CD4-positive, alpha-beta T cell treated with Interleukin-6 for 4 hours (primary cell): ENCODE results near the gene ICAM5.
"Not testable (repeated sequence)": the region's sequence is repeated elsewhere in the genome, so short reads cannot be mapped to it uniquely, and the experiment has no call there.

Source experiments
- DNase-seq: peaks from one replicate; pipeline ENCODE4 v3.0.0-alpha.2; 2020; ENCODE audit warnings: mixed read lengths

The ICAM5 gene

DNA sequence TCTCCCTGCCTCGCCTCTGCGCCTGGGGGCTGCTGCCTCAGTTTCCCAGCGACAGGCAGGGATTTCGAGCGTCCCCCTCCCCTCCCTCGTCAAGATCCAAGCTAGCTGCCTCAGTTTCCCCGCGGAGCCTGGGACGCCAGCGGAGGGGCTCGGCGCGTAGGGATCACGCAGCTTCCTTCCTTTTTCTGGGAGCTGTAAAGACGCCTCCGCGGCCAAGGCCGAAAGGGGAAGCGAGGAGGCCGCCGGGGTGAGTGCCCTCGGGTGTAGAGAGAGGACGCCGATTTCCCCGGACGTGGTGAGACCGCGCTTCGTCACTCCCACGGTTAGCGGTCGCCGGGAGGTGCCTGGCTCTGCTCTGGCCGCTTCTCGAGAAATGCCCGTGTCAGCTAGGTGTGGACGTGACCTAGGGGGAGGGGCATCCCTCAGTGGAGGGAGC, 19.6 kb upstream of the ICAM5 start:
- peak; percentile 68 for DNase-seq

DNA sequence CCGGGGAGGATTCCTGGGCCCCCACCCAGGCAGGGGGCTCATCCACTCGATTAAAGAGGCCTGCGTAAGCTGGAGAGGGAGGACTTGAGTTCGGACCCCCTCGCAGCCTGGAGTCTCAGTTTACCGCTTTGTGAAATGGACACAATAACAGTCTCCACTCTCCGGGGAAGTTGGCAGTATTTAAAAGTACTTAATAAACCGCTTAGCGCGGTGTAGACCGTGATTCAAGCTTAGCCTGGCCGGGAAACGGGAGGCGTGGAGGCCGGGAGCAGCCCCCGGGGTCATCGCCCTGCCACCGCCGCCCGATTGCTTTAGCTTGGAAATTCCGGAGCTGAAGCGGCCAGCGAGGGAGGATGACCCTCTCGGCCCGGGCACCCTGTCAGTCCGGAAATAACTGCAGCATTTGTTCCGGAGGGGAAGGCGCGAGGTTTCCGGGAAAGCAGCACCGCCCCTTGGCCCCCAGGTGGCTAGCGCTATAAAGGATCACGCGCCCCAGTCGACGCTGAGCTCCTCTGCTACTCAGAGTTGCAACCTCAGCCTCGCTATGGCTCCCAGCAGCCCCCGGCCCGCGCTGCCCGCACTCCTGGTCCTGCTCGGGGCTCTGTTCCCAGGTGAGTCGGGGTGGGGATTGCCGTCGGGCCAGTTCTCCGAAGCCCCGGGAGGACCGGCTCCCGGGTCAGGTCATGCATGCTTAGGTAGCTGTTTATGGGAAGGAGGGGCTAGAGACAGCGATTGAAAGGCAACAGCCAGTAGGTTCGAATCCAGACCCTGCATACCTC, 18.9 kb upstream of the ICAM5 start, which contains the start of gene ICAM1:
TSS of gene ICAM1 (plus strand) at position 505 of the 779 bp plus-strand sequence. CDS start at position 545, 40 bp downstream.
- peak; percentile 78 for DNase-seq

DNA sequence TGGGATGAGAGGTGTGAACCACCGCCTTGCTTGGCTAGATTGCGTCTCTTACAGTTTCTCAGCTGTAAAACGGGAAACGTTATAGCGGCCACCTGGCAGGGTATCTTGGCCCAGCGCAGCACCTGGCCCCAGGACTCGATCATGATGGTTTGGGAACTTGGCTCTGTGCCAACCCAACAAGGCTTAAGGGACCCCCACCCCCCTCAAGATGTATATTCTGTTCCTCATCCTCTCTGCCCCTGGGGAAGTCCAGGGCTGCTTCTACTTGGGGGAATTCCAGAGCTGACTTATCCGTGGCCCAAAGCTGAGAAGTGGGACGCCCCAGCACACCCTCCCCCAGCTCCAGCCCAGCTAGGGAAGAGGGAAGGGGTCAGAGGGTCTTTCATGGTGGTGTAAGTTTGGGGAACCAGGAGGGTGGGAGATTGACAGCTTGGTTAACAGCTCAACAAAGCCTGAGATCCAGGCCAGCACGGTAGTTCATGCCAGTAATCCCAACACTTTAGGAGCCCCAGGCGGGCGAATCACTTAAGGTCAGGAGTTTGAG, 18.1 kb upstream of the ICAM5 start:
- peak; percentile 26 for DNase-seq

DNA sequence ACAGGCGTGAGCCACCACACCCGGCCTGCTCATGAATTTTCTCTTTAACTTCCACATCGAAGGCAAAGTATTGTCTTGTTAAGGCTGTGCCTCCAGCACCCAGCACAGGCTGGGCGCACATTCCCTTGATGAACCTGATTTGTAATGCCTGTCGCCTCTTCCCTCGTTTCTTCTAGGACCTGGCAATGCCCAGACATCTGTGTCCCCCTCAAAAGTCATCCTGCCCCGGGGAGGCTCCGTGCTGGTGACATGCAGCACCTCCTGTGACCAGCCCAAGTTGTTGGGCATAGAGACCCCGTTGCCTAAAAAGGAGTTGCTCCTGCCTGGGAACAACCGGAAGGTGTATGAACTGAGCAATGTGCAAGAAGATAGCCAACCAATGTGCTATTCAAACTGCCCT, 15.2 kb upstream of the ICAM5 start:
- DNase-seq, result no peak

DNA sequence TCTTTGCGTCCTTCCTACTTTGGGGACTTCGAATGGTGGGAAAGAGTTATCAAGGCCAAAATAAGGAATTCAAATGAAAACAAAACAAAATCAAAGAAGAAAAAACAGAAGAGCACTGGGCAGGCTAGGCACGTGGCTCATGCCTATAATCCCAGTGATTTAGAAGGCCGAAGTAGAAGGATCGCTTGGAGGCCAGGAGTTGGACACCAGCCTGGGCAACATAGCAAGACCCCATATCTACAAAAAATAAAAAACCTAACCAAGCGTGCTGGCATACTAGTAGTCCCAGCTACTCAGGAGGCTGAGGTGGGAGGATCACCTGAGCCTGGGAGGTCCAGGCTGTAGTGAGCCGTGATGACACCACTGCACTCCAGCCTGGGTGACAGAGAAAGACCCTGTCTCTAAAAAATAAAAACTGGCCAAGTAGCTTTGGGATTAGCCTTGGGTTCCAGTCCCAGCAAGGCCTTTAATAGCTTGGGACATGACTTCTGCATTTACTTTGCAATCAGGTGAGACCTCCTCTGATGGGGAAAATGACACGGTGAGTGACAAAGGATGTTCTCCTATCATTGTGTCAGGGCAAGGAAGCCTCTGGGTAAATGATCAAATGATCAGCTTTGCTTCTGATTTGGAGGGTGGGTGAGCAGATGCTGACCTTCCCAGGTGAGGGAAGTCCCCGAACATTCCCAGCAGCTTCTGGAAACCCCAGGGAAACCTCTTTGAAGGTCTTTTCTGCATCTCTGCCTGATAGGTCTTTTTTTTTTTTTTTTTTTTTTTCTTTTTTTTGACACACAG, 11.8 kb upstream of the ICAM5 start:
- no peak for DNase-seq

DNA sequence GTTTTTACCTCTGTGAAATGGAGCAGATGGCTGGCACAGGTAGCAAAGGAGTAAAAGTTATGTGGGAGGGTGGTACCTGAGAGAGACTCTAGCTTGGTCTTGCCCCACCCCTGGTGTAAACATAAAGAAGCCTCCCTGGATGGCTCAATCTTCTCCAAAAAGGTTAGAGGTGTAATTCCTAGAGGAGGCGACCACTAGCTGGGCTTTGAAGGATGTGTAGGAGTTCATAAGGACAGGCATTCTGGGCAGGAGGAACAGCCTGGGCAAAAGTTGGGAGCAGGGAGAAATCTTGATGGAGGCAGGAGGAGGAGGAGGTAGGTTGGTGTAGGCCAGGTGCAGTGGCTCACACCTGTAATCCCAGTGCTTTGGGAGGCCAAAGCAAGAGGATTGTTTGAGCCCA, 10.8 kb upstream of the ICAM5 start:
- no peak for DNase-seq

DNA sequence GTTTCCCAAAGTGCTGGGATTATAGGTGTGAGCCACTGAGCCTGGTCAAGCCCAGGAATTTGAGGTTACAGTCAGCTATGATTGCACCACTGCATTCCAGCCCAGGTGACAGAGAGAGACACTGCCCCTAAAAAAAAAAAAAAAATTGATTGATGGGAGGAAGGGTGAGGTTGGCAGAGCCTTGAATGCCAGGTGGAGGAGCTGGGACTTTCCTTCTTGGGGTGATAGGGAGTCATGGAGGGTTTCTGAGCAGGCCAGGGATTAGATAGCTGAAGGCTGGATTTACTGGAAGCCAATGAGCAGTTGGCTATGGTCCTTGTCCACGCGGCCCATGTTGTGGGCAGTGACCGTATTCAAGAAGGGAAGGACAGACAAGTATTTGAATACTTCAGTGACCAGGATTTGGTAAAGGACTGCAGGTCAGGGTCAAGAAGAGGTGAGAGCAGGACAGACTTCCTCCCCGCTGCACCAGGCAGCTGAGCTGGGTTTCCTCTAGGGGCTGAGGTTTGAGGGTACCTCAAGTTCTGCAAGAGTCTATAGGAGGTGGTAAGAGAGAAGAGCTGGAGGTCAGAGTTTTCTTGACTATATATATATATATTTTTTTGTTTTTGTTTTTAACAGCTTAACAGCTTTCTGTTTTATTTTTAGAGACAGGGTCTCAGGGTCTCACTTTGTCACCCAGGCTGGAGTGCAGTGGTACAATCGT, 9.9 kb upstream of the ICAM5 start:
- no peak for DNase-seq

DNA sequence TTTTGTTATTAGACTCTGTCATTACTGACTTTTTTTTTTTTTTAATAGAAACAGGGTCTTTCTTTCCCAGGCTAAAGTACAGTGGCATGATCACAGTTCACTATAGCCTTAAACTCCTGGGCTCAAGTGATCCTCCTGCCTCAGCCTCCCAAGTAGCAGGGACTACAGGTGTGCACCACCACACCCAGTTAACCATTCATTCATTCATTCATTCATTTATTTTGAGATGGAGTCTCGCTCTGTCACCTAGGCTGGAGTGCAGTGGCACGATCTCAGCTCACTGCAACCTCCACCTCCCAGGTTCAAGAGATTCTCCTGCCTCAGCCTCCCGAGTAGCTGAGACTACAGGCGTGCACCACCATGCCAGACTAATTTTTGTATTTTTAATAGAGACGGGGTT, 7.7 kb upstream of the ICAM5 start:
- DNase-seq, result not testable (repeated sequence)

DNA sequence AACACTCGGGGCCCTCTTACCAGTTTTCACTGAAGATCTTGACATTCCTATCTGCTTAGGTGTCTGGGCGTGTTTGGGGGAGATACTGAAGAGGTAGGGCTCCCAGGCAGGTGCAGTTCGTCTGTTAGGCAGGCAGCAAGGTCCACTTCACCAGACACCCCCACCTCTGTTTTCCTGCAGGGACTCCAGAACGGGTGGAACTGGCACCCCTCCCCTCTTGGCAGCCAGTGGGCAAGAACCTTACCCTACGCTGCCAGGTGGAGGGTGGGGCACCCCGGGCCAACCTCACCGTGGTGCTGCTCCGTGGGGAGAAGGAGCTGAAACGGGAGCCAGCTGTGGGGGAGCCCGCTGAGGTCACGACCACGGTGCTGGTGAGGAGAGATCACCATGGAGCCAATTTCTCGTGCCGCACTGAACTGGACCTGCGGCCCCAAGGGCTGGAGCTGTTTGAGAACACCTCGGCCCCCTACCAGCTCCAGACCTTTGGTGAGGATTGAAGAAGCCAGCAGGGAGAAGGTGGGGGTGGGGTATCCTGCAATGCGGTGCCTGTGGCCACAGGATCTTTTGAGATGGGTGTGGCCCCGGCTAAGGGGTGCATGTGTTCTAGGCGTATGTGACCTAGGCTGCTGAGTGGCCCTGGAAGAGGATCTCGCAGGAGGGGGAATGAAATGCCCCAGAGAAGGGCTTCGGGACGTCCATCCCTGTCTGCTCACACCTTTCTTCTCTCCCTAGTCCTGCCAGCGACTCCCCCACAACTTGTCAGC, 6.3 kb upstream of the ICAM5 start:
- DNase-seq, result no peak

DNA sequence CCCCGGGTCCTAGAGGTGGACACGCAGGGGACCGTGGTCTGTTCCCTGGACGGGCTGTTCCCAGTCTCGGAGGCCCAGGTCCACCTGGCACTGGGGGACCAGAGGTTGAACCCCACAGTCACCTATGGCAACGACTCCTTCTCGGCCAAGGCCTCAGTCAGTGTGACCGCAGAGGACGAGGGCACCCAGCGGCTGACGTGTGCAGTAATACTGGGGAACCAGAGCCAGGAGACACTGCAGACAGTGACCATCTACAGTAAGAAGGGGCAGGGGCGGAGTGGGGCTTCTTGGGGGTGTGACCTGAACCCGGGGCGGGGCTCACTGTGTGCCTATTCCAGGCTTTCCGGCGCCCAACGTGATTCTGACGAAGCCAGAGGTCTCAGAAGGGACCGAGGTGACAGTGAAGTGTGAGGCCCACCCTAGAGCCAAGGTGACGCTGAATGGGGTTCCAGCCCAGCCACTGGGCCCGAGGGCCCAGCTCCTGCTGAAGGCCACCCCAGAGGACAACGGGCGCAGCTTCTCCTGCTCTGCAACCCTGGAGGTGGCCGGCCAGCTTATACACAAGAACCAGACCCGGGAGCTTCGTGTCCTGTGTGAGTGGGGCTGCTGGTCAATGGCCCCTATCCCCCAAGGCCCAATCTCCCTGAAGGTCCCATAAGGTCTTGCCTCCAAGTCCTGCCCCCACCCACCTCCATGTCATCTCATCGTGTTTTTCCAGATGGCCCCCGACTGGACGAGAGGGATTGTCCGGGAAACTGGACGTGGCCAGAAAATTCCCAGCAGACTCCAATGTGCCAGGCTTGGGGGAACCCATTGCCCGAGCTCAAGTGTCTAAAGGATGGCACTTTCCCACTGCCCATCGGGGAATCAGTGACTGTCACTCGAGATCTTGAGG, 5.4 kb upstream of the ICAM5 start:
- no peak for DNase-seq

DNA sequence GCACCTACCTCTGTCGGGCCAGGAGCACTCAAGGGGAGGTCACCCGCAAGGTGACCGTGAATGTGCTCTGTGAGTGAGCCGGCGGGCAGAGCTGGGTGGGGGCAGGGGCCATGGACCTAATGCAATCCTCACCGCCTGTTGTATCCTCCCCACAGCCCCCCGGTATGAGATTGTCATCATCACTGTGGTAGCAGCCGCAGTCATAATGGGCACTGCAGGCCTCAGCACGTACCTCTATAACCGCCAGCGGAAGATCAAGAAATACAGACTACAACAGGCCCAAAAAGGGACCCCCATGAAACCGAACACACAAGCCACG, 4.8 kb upstream of the ICAM5 start:
- DNase-seq, result no peak

DNA sequence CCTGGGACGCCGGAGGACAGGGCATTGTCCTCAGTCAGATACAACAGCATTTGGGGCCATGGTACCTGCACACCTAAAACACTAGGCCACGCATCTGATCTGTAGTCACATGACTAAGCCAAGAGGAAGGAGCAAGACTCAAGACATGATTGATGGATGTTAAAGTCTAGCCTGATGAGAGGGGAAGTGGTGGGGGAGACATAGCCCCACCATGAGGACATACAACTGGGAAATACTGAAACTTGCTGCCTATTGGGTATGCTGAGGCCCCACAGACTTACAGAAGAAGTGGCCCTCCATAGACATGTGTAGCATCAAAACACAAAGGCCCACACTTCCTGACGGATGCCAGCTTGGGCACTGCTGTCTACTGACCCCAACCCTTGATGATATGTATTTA, 4.4 kb upstream of the ICAM5 start:
- DNase-seq, result no peak

DNA sequence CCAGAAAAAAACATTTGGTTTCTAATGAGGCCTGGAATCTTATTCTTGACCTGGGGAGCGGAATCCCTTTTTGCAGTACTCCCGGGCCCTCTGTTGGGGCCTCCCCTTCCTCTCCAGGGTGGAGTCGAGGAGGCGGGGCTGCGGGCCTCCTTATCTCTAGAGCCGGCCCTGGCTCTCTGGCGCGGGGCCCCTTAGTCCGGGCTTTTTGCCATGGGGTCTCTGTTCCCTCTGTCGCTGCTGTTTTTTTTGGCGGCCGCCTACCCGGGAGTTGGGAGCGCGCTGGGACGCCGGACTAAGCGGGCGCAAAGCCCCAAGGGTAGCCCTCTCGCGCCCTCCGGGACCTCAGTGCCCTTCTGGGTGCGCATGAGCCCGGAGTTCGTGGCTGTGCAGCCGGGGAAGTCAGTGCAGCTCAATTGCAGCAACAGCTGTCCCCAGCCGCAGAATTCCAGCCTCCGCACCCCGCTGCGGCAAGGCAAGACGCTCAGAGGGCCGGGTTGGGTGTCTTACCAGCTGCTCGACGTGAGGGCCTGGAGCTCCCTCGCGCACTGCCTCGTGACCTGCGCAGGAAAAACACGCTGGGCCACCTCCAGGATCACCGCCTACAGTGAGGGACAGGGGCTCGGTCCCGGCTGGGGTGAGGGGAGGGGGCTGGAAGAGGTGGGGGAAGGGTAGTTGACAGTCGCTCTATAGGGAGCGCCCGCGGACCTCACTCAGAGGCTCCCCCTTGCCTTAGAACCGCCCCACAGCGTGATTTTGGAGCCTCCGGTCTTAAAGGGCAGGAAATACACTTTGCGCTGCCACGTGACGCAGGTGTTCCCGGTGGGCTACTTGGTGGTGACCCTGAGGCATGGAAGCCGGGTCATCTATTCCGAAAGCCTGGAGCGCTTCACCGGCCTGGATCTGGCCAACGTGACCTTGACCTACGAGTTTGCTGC, 2.7 kb upstream of the ICAM5 start, which contains the start of gene ICAM4:
TSS of gene ICAM4 (plus strand) at position 153 of the 935 bp plus-strand sequence. CDS start at position 211, 58 bp downstream.
- peak; percentile 47 for DNase-seq

DNA sequence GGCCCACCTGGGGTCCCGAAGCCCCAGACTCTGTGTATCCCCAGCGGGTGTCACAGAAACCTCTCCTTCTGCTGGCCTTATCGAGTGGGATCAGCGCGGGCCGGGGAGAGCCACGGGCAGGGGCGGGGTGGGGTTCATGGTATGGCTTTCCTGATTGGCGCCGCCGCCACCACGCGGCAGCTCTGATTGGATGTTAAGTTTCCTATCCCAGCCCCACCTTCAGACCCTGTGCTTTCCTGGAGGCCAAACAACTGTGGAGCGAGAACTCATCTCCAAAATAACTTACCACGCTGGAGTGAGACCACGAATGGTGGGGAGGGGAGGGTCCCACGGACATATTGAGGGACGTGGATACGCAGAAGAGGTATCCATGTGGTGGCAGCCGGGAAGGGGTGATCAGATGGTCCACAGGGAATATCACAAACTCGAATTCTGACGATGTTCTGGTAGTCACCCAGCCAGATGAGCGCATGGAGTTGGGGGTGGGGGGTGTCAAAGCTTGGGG, 1.0 kb upstream of the ICAM5 start:
- DNase-seq, result peak; percentile 53

DNA sequence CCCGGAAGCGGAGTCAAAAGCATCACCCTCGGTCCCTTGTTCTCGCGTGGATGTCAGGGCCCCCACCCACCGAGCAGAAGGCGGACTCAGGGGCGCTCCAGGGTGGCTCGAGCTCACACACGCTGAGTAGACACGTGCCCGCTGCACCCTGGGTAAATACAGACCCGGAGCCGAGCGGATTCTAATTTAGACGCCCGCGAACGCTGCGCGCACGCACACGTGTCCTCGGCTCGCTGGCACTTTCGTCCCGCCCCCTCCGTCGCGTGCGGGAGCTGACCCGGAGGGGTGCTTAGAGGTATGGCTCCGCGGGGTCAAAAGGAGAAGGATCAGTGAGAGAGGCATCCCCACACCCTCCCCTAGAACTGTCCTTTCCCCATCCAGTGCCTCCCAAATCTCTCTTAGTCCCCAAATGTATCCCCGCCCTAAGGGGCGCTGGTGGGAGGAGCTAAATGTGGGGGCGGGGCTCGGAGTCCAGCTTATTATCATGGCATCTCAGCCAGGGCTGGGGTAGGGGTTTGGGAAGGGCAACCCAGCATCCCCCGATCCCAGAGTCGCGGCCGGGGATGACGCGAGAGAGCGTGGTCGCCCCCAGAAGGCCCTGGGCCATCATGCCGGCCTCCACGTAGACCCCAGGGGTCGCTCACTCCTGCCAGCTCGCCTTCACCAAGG, 451 bp upstream of the ICAM5 start:
- DNase-seq, result peak; percentile 63

DNA sequence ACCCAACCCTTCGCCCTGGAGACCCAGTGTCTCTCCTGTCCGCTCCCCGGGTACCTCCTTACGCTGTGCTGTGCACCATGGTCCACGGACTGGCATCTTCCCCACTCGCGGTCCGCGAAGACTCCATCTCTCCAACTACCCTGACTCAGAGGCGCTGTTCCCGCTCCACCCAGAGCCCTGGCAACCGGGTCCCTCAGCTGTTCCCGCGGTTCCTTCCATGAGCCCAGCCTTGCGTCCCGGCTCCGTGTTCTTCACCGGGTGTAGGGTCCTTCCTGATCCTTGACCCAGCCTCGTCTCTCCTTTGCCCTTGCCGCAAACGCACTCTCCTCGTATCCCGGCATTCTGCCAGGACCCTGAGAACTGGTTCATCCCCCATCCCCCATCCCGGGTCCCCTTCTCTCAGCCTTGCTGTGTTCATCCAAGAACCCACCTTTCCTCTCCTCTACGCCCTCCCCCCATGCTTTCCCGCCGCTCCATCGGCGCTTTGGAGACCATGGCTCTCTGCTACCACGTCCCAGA, 664 bp downstream of the ICAM5 start:
- no peak for DNase-seq

DNA sequence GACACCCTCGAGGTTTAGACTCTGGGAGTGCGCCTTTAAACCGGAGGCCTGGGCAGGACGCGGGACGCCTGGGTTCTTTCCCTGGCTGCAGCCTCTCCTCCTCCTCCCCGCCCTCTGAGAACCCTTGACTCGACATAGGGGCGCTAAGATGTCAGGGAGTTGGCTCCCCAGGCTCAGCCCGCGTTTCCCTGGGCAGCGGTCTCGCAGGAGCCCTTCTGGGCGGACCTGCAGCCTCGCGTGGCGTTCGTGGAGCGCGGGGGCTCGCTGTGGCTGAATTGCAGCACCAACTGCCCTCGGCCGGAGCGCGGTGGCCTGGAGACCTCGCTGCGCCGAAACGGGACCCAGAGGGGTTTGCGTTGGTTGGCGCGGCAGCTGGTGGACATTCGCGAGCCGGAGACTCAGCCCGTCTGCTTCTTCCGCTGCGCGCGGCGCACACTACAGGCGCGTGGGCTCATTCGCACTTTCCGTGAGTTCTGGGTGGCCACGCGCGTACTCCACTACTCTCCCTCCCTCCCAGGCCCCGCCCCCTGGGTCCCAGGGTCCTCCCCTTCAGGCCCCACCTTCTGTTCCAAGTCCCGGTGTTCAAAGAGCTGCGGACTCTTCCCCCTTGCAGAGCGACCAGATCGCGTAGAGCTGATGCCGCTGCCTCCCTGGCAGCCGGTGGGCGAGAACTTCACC, 1.3 kb downstream of the ICAM5 start:
- DNase-seq, result peak; percentile 68

DNA sequence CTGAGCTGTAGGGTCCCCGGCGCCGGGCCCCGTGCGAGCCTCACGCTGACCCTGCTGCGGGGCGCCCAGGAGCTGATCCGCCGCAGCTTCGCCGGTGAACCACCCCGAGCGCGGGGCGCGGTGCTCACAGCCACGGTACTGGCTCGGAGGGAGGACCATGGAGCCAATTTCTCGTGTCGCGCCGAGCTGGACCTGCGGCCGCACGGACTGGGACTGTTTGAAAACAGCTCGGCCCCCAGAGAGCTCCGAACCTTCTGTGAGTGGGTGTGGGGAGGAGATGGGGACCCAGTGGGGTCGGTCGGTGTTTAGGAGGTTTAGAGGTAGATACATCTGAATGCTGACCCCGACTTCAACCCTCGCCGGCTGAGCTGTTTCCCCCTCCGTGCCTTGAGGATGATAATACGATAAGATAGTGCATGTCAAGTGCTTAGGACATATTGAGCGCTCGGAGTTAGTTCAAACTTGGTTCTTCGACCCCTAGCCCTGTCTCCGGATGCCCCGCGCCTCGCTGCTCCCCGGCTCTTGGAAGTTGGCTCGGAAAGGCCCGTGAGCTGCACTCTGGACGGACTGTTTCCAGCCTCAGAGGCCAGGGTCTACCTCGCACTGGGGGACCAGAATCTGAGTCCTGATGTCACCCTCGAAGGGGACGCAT, 1.9 kb downstream of the ICAM5 start:
- DNase-seq, result no peak
